Prostate gland (tissue), 2 donors: ENCODE results near the gene SLC2A6. TPM values are rescaled to one million over a fixed set of nuclear protein-coding genes. Genes with fewer than 3 reads are reported as not detected.

Source experiments
- DNase-seq: peaks from one replicate; pipeline ENCODE4 v3.0.0-alpha.2; 2019; ENCODE audit warnings: low spot score
- H3K27ac ChIP-seq, 2 donors: fragments of 200-600 bp; sonication (generic); 2 replicates each; pipeline ENCODE4 v1.5.1; 2017 to 2019
- H3K27me3 ChIP-seq: fragments of 200-600 bp; sonication (generic); replicated peaks from 2 replicates; pipeline ENCODE4 v1.5.1; 2019; ENCODE audit not compliant: insufficient read depth
- H3K36me3 ChIP-seq, 2 donors: fragments of 200-600 bp; sonication (generic); 1 replicate in 1 of 2; 2 replicates in 1 of 2; pipeline versions ENCODE4 v1.5.1 to v1.8.1; 2017 to 2019
- H3K4me1 ChIP-seq: fragments of 200-600 bp; sonication (generic); replicated peaks from 2 replicates; pipeline ENCODE4 v1.5.1; 2019
- H3K4me3 ChIP-seq, 2 donors: fragments of 200-600 bp; sonication (generic); 2 replicates each; pipeline ENCODE4 v1.5.1; 2017 to 2019
- H3K9me3 ChIP-seq: fragments of 200-600 bp; sonication (generic); 2 replicates; pipeline ENCODE4 v1.5.1; 2017
- CTCF ChIP-seq, 4 experiments: fragments of 200-600 bp in 2 of 4; fragments of 450-650 bp in 2 of 4; sonication (generic) in 2 of 4; IDR thresholded peaks; 1 replicate in 3 of 4; 2 replicates in 1 of 4; pipeline ENCODE4 v1.5.1; 2016 to 2019; ENCODE audit warnings: antibody characterized with exemption in 4 of 4, mild to moderate bottlenecking in 2 of 4, moderate library complexity in 2 of 4
- POLR2A ChIP-seq: fragments of 450-650 bp; IDR thresholded peaks from one replicate; pipeline ENCODE4 v1.6.1; 2016; ENCODE audit warnings: antibody characterized with exemption, mild to moderate bottlenecking
- POLR2AphosphoS5 ChIP-seq: sonication (generic); formaldehyde crosslinking; IDR thresholded peaks from one replicate; pipeline ENCODE4 v1.6.1; 2017; ENCODE audit warnings: antibody characterized with exemption
- WGBS: methylation state at CpG from one replicate; pipeline ENCODE4 v1.1.5; 2018; 5-methylcytosine and 5-hydroxymethylcytosine counted together
- intact Hi-C: fragments of 100-400 bp; cut with DNase I; formaldehyde crosslinking; loops from one replicate; pipeline ENCODE4 v1.14.2; 2022
- total RNA-seq, 2 donors: library from RNA; depleted of rRNA; stranded (reverse); fragments of >200 nt; gene quantifications; one replicate each; pipeline ENCODE4 v1.1.0, GENCODE V29; 2016

SLC2A6 gene
- total RNA-seq, 2 donors from 2014 or later = 0.77 to 3.4 TPM

- Histone ChIP-seq H3K27me3 (no peaks in the 10 kb centered on the region), H3K4me3 (no peak overlapping the region), H3K27ac (no peak overlapping the region), H3K4me1 (no peaks in the 10 kb centered on the region), H3K36me3 (no peaks in the 10 kb centered on the region), H3K9me3 (no peaks in the 10 kb centered on the region)
- TF ChIP-seq POLR2A (no peak), CTCF (IDR thresholded peaks at IDR 0.05) (no peak), POLR2AphosphoS5 (no peak)
- WGBS = 95% methylated on average over 18 of the region's 21 CpGs
- intact Hi-C loops = no loop called here
- DNase-seq = no peak
Measured at GRCh38 chr9:133476941-133477340, 2.0 kb downstream of the SLC2A6 start.

- Histone ChIP-seq H3K4me1 (no peaks in the 10 kb centered on the region), H3K27me3 (no peaks in the 10 kb centered on the region), H3K4me3 (no peak overlapping the region), H3K36me3 (no peaks in the 10 kb centered on the region), H3K27ac (no peak overlapping the region), H3K9me3 (no peaks in the 10 kb centered on the region)
- WGBS = 92% methylated on average over 27 of the region's 27 CpGs
- no peak for DNase-seq
- TF ChIP-seq POLR2AphosphoS5 (no peak), POLR2A (no peak), CTCF (IDR thresholded peaks at IDR 0.05) (no peak)
- intact Hi-C loops = no loop called here
Measured at GRCh38 chr9:133476036-133476931, 2.6 kb downstream of the SLC2A6 start.

- Histone ChIP-seq H3K27ac (no peak overlapping the region), H3K4me3 (no peak overlapping the region), H3K4me1 (no peaks in the 10 kb centered on the region), H3K9me3 (no peaks in the 10 kb centered on the region), H3K36me3 (no peaks in the 10 kb centered on the region), H3K27me3 (no peaks in the 10 kb centered on the region)
- intact Hi-C loops = no loop called here
- WGBS = 92% methylated on average over 27 of the region's 27 CpGs
- DNase-seq = no peak
- TF ChIP-seq POLR2AphosphoS5 (no peak), POLR2A (no peak), CTCF (IDR thresholded peaks at IDR 0.05) (no peak)
Measured at GRCh38 chr9:133475292-133476012, 3.4 kb downstream of the SLC2A6 start.

GRCh38 chr9:133474853-133475252 lies 4.0 kb downstream of the SLC2A6 start:
- Histone ChIP-seq H3K27me3 (no peaks in the 10 kb centered on the region), H3K4me3 (no peak overlapping the region), H3K4me1 (no peaks in the 10 kb centered on the region), H3K27ac (no peak overlapping the region), H3K9me3 (no peaks in the 10 kb centered on the region), H3K36me3 (no peaks in the 10 kb centered on the region)
- 83% methylated on average over 17 of the region's 20 CpGs for WGBS
- DNase-seq = no peak
- TF ChIP-seq CTCF (IDR thresholded peaks at IDR 0.05) = no peak
- no peak for TF ChIP-seq POLR2A
- no peak for TF ChIP-seq POLR2AphosphoS5
- intact Hi-C loops = no loop called here
